Amniotic stem cell (primary cell): ENCODE measurements around the gene PGA4.
"Not testable (repeated sequence)": the region's sequence is repeated elsewhere in the genome, so short reads cannot be mapped to it uniquely, and the experiment has no call there.

Experiments used
- DNase-seq: peaks from one replicate; lab custom pipeline; 2025; lab: John Stamatoyannopoulos, UW

The PGA4 gene

GRCh38 chr11:61250796-61251765, 28.9 kb downstream of the PGA4 start:
- DNase-seq = not testable (repeated sequence)

GRCh38 chr11:61252332-61252731, 30.2 kb downstream of the PGA4 start:
- DNase-seq = not testable (repeated sequence)

- peak; percentile 14 for DNase-seq
These were observed 32.4 kb downstream of the PGA4 start for GRCh38 chr11:61254403-61255025.

- no peak for DNase-seq
These were observed 34.7 kb downstream of the PGA4 start for GRCh38 chr11:61256710-61257482.

GRCh38 chr11:61258546-61258945, 36.4 kb downstream of the PGA4 start:
- DNase-seq = no peak

GRCh38 chr11:61259363-61259762, 37.2 kb downstream of the PGA4 start:
- no peak for DNase-seq

- no peak for DNase-seq
These were observed 42.2 kb downstream of the PGA4 start for GRCh38 chr11:61264371-61264770.

DNA sequence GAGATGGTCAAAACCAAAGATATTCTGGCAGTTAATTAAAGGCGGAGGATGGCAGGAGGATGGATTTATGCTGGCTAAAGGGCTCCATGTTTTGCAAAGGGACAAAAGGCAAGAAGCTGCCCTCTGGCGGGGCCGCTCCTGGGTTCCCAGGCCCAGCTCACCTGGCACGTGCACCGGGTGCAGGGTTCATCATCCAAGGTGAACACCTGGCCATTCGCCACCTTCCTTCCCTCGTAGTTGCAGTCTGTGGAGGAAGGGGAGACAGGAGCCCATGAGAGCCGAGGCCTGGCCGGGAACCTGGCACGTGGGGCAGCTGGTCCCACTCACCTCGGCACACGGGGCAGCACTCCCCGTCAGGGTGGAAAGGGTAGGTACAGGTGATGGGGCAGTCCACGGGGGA, 42.6 kb downstream of the PGA4 start:
- DNase-seq = no peak

- no peak for DNase-seq
These were observed 43.2 kb downstream of the PGA4 start for GRCh38 chr11:61265357-61265756.

DNA sequence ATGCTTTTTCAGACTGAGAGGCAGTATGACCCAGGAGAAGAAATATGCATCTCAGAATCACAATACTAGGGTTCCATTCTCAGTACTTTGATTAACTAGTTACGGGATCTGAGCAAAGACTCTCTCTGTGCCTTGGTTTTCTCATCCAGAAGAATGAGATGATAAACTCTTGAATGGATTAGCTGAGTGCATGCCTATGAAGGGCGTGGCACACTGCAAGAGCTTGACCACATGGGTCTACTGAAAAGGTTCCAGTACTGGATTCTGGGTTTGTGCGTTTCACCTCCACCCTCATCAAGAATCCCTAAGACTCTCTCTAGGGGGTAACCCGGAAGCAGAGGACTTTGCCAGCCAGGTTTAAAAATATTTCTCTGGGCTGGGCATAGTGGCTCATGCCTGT, 44.5 kb downstream of the PGA4 start:
- DNase-seq = no peak

DNA sequence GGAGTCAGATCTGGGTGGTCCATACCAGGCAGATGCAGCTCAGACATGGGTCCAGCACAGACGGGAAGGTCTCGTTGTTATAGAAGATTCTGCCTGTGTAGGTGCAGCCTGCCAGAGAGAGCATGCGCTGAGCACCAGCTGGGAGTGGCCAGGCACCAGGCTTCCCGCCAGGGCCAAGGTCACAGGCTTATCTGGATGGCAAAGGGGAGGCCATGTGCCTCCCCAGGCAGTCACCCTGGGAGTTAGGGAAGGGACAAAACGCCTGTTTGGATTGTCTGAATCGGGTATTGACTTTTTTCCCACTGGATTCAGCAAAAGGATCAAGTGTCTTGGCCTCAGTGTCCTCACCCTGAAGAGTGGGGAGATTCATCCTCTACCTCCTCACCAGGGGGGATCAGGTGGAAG, 45.3 kb downstream of the PGA4 start:
- DNase-seq = no peak

DNA sequence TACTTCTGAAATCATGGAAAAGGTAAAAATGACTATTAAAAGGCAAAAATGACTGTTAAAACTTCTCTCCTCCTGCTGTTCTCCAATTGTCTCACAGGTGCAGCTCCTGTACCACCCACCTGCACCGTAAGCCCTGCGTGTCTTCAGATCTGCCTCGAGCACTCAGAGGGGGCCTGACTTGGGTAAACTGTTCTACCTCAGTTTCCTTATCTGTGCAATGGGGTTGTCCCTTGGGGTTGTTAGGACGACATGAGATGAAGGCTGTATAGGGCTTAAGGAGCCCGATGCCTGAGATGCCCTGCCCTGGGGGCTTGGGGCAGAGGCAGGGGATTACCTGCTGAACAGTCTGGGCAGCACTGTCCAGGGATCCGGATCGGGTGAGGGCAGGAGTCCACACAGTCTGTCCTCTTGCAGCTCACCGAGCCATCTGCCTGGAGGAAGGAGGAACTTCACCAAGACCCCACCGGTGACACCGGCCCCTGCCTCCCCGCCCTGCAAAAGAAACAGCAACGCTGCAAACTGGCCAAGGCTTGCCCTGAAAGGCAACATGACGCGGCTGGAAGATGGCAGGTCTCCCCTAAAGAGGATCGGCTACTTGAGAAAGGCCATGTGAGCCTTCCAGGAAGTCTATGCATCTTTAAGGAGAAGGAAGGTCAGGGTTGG, 46.6 kb downstream of the PGA4 start:
- DNase-seq = no peak

DNA sequence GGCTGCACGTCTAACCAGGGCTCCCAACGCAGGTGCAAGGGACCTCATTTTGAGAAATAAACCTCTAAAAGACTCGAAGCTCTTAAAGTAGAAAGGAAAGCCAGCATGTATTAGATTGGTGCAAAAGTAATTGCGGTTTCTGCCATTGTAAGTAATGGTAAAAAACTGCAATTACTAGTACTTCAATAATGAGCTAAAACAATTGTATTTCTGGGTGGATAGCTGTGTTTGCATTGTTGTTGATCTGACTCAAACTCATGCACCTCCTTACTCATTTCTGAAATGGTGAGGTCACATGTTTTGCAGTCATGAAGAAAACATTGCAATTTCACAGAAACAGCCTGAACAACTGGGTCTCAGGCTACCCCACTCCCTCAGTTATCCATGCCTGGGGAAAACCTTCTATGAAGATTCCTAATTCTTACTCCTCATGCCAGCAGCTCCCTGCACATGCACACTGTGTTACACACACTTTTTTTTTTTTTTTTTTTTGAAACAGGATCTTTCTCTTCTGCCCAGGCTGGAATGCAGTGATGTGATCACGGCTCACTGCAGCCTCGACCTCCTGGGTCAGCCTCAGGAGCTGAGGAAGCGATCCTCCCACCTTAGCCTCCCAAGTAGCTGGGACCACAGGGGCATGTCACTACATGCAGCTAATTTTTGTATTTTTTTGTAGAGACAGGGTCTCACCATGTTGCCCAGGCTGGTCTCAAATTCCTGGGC, 48.4 kb downstream of the PGA4 start:
- no peak for DNase-seq

DNA sequence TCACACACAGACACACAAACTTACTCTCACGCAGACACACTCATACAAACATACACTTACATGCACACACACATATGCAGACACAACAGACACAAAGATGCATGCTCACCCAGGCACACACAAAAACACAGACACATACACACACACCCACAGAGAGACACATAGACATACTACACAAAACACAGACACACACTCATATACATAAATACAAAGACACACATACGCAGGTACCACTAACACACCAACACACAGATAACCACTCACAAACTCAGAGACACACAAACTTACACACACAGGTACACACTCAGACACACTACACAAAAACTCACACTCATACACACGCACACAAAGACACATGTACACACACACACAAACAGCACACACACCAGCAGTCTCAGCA, 50.6 kb downstream of the PGA4 start:
- DNase-seq = no peak

- no peak for DNase-seq
These were observed 51.3 kb downstream of the PGA4 start for GRCh38 chr11:61273178-61274078.

DNA sequence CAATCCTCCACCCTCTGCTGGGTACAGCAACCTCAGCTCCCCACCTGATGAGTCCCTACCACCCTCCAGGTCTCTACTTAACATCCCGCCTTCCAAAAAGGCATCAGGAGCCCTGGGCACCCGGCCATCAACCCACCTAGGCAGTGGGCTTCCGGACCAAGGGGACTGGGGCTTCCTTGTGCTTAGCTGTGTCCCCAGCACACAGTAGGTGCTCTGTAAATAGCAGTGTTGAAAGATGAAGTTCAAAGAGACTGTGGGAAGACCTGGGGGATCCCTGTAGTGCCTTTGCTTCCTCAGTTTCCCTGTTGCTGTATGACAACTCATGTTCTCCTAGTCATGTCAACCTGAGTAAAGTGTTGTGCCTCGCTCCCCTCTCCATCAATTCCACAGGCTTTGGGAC, 51.9 kb downstream of the PGA4 start:
- DNase-seq = no peak

DNA sequence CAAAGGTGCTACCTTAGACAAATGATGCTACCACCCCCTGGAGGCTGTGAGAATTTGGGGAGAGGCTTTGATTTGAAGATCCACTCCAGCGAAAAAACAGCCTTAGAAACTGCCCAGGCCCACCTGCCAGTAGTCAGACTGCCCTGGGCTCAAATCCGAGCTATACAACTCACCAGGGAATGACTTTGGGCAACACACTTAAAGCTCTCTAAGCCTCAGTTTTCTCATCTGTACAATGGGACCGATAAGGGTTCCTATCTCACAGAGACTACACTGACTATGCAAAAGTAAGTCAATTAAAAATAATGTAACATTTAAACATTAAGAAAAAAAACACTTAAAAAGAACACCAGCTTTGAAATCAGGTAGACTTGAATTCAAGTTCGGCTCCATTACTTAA, 53.0 kb downstream of the PGA4 start:
- no peak for DNase-seq

DNA sequence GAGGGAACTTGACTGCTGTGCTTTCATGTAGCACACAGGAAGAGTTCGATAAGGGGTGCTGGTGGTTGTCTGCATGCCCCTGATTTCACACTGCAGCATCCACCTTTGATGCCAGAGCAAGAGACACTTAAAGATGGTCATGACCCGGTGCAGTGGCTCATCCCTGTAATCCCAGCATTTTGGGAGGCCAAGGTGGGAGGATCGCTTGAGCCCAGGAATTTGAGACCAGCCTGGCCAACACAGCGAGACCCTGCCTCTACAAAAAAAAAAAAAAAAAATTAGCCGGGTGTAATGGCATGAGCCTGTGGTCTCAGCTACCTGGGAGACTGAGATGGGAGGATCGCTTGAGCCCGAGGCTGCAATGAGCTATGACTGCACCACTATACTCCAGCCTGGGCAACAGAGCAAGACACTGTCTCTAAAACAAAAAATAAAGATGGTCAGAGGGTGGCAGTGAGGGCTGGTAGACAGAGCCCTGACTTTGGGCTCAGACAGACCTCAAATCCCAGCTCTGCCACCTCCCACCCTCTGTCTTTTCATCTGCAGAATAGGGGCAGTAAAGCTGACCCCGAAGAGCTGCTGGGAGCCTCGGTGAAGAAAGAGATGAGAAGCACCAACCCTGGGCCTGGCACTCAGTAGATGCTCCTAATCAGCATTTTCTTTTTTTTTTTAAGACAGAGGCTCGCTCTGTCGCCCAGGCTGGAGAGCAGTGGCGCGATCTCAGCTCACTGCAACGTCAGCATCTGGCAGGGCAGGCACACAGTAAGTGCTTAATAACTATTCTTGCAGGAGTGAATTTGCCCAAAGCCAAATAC, 55.2 kb downstream of the PGA4 start:
- DNase-seq = no peak

GRCh38 chr11:61278001-61278470, 55.9 kb downstream of the PGA4 start:
- DNase-seq = no peak
